ENCODE data around the gene TMEM109. TPM values are rescaled to one million over a fixed set of nuclear protein-coding genes. Genes with fewer than 3 reads are reported as not detected.
A peak's percentile ranks its signal among the peaks of the same experiment; 100 is the strongest.

The TMEM109 gene
- total RNA-seq, 4 donors from 2014 or later: 61.9 to 105 (median 96.0) TPM

DNA sequence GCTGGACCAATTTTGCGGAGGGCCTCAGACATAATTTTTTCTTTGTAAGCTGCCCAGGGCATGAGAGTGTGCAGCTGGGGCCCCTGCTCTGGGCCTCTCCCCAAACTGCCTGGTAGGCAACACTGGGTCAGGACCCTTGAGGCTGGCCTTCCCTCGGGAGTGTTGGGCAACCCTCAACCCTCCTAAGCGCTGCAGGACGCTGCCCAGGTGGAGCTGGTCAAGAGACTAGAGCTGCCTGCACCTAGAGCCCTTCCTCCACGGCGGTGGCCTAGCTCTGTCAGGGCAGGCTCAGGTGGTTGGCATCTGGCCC is 9.8 kb downstream of the TMEM109 start:
- Histone ChIP-seq H3K27ac (no peak overlapping the region), H3K9me3 (no peaks in the 10 kb centered on the region), H3K4me3 (replicated peaks in 1 of 3) (no peak overlapping the region), H3K36me3 (peaks cover 30 to 36% of the 10 kb centered on the region in 2 donors), H3K4me1 (peaks cover 10 to 24% of the 10 kb centered on the region in 2 donors), H3K27me3 (peaks cover 5% of the 10 kb centered on the region)
- intact Hi-C loops (cut with DNase I): no loop called here
- TF ChIP-seq, protein P1, sequence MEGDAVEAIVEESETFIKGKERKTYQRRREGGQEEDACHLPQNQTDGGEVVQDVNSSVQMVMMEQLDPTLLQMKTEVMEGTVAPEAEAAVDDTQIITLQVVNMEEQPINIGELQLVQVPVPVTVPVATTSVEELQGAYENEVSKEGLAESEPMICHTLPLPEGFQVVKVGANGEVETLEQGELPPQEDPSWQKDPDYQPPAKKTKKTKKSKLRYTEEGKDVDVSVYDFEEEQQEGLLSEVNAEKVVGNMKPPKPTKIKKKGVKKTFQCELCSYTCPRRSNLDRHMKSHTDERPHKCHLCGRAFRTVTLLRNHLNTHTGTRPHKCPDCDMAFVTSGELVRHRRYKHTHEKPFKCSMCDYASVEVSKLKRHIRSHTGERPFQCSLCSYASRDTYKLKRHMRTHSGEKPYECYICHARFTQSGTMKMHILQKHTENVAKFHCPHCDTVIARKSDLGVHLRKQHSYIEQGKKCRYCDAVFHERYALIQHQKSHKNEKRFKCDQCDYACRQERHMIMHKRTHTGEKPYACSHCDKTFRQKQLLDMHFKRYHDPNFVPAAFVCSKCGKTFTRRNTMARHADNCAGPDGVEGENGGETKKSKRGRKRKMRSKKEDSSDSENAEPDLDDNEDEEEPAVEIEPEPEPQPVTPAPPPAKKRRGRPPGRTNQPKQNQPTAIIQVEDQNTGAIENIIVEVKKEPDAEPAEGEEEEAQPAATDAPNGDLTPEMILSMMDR (IDR thresholded peaks at IDR 0.05): no peak
- 67 to 70% methylated on average over 1 to 5 of the region's 6 CpGs for WGBS, 2 donors
- DNase-seq: no peak

DNA sequence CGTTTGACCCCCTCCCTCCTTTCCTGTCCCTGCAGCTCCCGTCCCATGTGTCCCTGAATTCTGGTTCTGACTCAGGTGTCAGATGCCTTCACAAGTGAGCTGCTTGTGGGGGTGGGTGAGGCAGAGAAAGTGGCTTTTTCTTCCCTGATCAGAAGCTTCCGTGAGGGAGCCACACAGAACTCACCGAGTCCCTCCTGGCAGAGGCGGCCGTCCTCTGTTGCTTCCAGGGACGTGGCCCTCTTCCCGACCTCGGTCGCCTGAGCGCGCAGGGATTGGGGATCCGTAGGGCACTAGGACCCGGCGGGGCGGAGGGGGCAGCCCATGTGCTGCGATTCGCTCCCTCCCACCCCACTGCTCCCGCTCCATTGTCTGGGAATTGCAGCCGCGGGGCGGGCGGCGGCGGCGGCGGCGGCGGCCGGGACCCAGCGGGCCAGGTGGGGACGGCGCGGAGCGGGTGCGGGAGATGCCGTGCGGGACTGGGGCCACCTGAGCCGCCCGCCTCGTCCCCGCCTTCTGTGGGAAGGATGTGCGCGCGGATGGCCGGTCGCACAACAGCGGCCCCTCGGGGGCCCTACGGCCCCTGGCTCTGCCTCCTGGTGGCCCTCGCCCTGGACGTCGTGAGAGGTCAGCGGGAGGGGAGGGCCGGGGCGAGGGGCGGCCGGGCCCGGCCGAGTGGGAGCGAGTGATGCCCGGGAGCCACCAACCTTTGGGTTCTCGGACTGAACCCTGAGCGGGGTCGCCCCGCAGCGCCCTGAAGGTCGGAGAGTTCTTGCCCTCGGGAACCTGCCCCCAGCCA is 10.3 kb downstream of the TMEM109 start, which contains the start of gene TMEM132A:
Gene TMEM132A (plus strand): TSS at position 351 of the 796 bp plus-strand sequence. CDS start 174 bp downstream, at position 525.
- peak; percentile 56 to 62 for DNase-seq
- no peak within 1 kb of the TSS for H3K27ac ChIP-seq
- intact Hi-C loops (cut with DNase I): no loop called here
- H3K4me3 ChIP-seq (replicated peaks in 1 of 3): peak within 1 kb of the TSS in 1 of 3 donors; percentile 47
- WGBS, 2 donors: 0% methylated on average over 6 to 16 of the region's 69 CpGs
- TF ChIP-seq POLR2A (IDR thresholded peaks at IDR 0.05): no peak
- TF ChIP-seq, protein P1 (IDR thresholded peaks at IDR 0.05): peak in 1 of 6 experiments; percentile 3
- peaks cover 30 to 36% of the 10 kb centered on the region in 2 donors for H3K36me3 ChIP-seq
- H3K9me3 ChIP-seq: no peaks in the 10 kb centered on the region
- peaks cover 5% of the 10 kb centered on the region for H3K27me3 ChIP-seq
- H3K4me1 ChIP-seq: peaks cover 10 to 24% of the 10 kb centered on the region in 2 donors

DNA sequence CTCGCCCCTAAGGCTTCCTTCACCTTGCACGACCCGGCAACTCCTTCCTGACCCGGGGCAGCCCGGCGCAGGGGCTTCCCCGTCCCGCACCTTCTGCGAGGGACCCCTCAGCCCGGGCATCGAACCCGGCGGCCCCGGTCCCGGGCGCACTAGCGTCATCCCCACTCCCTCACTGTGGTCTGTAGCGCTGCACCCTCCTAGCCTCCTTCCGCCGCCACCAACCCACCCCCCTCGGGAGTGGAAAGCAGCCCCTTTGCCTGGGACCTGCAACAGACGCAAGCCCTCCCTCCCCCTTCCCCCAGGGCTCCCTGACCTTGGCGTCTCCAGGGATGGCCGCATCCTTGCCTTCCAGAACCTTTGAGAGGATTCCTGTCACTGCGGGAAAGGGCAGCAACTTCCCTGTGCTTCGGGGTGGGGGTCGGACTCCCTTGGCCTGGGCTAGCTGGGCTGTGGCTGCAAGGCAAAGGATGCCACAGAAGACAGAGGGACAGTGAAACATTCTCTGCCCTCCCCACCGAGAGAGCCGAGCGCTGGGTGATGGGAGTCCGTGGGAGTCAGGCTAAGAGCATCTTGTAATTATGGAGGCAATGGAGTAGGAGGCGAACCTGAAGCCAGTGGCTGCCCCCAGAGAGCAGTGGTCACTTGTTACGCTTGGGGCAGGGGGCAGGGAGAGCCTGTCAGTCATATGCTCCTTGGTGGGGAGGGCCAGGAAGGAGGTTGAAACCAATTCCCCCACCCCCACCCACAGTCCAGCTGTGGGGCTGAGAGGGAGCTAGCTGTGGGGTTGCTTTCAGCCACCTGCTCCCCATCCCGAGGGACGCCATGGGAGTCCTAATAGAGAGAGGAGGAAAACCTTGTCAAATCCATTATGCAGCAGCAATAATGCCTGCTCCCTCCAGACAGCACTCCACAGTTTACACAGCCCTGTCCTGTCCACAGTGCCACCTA is 11.2 kb downstream of the TMEM109 start:
- H3K27ac ChIP-seq: no peak overlapping the region
- peak overlapping the region in 1 of 3 donors; percentile 47 for H3K4me3 ChIP-seq (replicated peaks in 1 of 3)
- no peak for DNase-seq
- TF ChIP-seq POLR2A (IDR thresholded peaks at IDR 0.05): no peak
- TF ChIP-seq, protein P1 (IDR thresholded peaks at IDR 0.05): no peak
- WGBS, 2 donors: 10 to 12% methylated on average over 23 to 35 of the region's 35 CpGs
- peaks cover 26 to 29% of the 10 kb centered on the region in 2 donors for H3K36me3 ChIP-seq
- intact Hi-C loops (cut with DNase I): no loop called here
- no peaks in the 10 kb centered on the region for H3K9me3 ChIP-seq
- peaks cover 10 to 24% of the 10 kb centered on the region in 2 donors for H3K4me1 ChIP-seq
- peaks cover 5% of the 10 kb centered on the region for H3K27me3 ChIP-seq

DNA sequence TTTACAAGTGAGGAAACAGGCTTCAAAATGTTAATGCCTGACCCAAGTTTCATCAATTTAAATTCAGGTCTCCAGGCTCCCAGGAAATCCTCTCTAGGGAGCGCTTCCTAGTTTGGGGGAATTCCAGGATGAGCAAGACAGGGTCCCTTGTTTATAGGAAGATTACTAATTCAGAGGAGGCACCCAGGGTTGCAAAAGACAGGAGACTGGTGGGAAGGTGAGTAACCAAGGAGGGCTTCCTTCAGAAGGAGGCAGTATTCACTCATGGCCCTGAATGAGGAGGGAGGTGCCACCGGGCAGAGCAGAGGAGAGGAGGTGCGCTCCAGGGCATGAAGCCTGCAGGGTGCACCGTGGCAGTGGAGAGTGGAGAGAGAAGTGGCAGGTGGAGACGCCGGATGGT is 11.9 kb downstream of the TMEM109 start:
- H3K4me3 ChIP-seq (replicated peaks in 1 of 3): no peak overlapping the region
- peaks cover 19 to 22% of the 10 kb centered on the region in 2 donors for H3K36me3 ChIP-seq
- H3K4me1 ChIP-seq: peaks cover 10 to 24% of the 10 kb centered on the region in 2 donors
- intact Hi-C loops (cut with DNase I): no loop called here
- no peak for DNase-seq
- H3K9me3 ChIP-seq: no peaks in the 10 kb centered on the region
- H3K27me3 ChIP-seq: peaks cover 5% of the 10 kb centered on the region
- no peak overlapping the region for H3K27ac ChIP-seq
- WGBS, 2 donors: 45 to 56% methylated on average over 6 of the region's 6 CpGs
- TF ChIP-seq, protein P1 (IDR thresholded peaks at IDR 0.05): no peak
- TF ChIP-seq POLR2A (IDR thresholded peaks at IDR 0.05): no peak

Measured in thyroid gland (tissue), 4 donors.